Measurements from ENCODE around the gene OR52R1.

GRCh38 chr11:4848908-4849532, 44.8 kb upstream of the OR52R1 start, which contains the start of gene OR51S1:
- TF ChIP-seq CTCF (IDR thresholded peaks at IDR 0.05; ENCODE audit: poor library complexity) (no peak), EZH2 (IDR thresholded peaks at IDR 0.05; ENCODE audit: borderline replicate concordance) (no peak)

Data from hepatocyte (in vitro differentiated cells).